K562 (cell line): ENCODE data around the gene C14orf39.

ENCODE experiments used
- SMAD1 ChIP-seq: fragments of 150-350 bp; IDR thresholded peaks from 2 replicates; pipeline ENCODE4 v1.6.1; 2014; ENCODE audit warnings: low read length, low read depth; ENCODE audit not compliant: partially characterized antibody
- ZKSCAN1 ChIP-seq: fragments of 150-350 bp; IDR thresholded peaks from 2 replicates; pipeline ENCODE4 v1.6.1; 2016; ENCODE audit warnings: low read depth, low read length
- TF ChIP-seq, protein P1 (sequence below), 2 experiments: fragments of 450-650 bp; formaldehyde crosslinking in 1 of 2; IDR thresholded peaks; 2 replicates each; pipeline versions ENCODE4 v1.4.0 to v1.6.1; 2014 to 2020; ENCODE audit warnings: mild to moderate bottlenecking in 2 of 2, borderline replicate concordance in 1 of 2, low read depth in 1 of 2

DNA sequence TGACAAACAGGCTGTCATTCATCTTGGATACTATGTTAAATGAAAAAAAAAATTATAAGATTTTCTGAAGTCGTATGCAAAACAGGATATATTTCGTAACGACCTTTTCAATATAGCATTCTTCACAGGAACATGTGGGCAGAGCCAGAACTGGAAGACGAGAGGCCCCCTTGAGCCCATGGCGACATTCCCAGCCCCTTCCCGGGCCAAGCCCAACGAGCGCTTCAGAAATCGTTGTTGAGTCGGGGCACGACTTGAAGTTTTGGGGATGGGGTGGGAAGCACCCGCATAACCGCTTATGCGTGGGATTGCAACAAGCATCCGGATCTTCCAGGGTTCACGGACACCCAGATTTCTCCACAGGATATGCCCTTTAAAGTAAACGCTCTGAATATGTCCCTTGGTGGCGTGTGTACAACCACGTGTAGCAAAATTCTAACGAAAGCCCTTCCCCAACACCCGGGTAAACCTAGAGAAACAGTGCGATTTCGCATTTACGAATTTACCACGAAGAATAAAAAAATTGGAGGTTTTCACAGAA lies 736 bp downstream of the C14orf39 start:
- no peak for TF ChIP-seq ZKSCAN1
- TF ChIP-seq, protein P1, sequence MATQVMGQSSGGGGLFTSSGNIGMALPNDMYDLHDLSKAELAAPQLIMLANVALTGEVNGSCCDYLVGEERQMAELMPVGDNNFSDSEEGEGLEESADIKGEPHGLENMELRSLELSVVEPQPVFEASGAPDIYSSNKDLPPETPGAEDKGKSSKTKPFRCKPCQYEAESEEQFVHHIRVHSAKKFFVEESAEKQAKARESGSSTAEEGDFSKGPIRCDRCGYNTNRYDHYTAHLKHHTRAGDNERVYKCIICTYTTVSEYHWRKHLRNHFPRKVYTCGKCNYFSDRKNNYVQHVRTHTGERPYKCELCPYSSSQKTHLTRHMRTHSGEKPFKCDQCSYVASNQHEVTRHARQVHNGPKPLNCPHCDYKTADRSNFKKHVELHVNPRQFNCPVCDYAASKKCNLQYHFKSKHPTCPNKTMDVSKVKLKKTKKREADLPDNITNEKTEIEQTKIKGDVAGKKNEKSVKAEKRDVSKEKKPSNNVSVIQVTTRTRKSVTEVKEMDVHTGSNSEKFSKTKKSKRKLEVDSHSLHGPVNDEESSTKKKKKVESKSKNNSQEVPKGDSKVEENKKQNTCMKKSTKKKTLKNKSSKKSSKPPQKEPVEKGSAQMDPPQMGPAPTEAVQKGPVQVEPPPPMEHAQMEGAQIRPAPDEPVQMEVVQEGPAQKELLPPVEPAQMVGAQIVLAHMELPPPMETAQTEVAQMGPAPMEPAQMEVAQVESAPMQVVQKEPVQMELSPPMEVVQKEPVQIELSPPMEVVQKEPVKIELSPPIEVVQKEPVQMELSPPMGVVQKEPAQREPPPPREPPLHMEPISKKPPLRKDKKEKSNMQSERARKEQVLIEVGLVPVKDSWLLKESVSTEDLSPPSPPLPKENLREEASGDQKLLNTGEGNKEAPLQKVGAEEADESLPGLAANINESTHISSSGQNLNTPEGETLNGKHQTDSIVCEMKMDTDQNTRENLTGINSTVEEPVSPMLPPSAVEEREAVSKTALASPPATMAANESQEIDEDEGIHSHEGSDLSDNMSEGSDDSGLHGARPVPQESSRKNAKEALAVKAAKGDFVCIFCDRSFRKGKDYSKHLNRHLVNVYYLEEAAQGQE (IDR thresholded peaks at IDR 0.05; ENCODE audit: borderline replicate concordance): no peak
- TF ChIP-seq, protein P1 (CRISPR knock-in tag; IDR thresholded peaks at IDR 0.05; ENCODE audit: low read depth): no peak
- no peak for TF ChIP-seq SMAD1
